GM12801 (cell line): ENCODE data around the gene MAN2B2.

Experiments
- CTCF ChIP-seq: IDR thresholded peaks from one replicate; pipeline ENCODE4 v1.5.1; 2011; ENCODE audit warnings: control low read depth; ENCODE audit not compliant: insufficient read length; ENCODE audit errors: extremely low read depth

Gene MAN2B2

DNA sequence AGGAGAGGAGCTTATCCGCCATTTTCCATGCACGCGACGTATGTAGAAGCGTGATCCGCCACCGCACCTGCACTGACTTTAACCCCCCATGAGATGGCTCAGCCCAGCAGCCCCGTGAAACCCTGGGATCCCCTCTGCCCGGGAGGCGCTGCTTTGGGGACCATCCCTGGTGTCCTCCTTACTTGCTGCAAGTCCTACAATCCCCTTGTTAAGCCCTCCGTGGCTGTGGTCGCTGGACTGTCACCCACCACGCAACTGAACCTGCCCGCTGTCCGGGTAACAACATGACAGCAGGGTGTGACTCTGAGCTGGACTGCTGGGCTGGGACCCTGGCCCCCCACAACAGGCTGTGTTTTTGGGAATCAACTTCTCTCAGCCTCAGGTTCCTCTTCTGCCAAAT, 44.7 kb upstream of the MAN2B2 start:
- no peak for TF ChIP-seq CTCF

GRCh38 chr4:6530964-6531363, 44.0 kb upstream of the MAN2B2 start:
- TF ChIP-seq CTCF: no peak

DNA sequence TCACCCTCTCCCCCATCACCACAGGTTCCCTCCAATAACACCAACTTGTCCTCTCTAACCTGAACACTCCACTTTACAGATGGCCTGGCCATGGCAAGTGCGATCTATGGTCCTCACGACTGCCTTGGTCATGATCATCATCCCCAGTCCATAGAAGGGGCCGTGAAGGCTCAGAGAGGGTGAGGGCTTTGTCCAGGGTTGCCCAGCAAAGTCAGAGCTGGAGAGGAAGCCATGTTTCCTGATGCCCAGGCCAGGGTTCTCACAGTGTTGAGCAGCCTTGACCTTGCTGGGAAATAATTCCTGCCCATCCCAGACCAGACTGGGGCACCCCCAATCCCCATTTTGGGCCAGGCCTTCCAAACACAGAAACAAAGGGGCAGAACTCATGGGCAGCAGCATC, 42.9 kb upstream of the MAN2B2 start:
- no peak for TF ChIP-seq CTCF

DNA sequence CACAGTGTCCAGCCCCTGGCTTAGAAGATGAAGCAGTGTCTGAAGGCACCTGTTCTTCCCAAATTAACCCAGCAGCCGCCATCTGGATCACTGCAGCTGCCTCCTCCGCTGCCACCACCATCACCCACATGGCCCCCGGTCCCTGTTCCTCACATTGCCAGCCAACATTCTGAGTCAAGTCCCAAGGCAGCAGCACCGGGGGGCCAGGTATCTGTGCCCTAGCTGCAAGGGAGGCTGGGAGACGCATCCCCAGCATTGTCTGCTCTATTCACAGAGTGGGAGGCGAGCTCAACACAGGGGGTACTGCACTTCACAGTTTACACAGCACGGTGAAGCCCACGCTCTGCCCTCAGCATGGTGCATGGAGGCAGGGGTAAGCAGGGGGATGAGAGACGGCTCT, 42.3 kb upstream of the MAN2B2 start:
- no peak for TF ChIP-seq CTCF

DNA sequence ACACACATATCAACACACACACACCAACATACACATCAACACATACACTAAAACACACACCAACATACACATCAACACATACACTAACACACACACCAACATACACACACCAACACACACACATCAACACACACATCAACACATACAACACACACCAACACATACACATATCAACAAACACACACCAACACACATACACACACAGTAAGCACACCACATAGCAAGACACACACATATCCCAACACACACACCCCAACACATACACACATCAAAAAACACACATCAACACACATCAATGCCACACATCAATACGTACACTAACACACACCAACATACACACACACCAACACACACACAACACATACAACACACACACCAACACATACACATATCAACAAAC, 40.9 kb upstream of the MAN2B2 start:
- TF ChIP-seq CTCF: no peak

GRCh38 chr4:6534618-6535328, 40.2 kb upstream of the MAN2B2 start:
- no peak for TF ChIP-seq CTCF

DNA sequence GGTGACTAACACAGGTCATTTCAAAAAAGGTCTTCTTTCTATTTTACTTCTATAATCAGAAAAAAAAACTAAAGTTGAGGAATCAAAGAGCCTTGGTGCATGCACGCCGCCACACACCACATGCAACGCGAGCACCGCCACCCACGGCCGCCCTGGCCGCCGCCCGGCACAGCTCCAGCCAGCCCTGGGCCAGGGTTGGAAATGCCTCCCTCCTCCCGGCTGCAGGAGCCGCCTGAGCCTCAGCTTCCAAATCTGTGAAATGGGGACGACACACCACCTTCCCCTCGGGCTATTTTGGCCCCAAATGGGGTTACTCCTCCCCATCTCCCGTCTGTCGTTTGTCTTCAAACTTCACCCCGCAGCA, 39.7 kb upstream of the MAN2B2 start:
- TF ChIP-seq CTCF: no peak
